ENCODE measurements around the gene C2orf68.
"Not testable (repeated sequence)": the region's sequence is repeated elsewhere in the genome, so short reads cannot be mapped to it uniquely, and the experiment has no call there.

The C2orf68 gene

GRCh38 chr2:85579266-85579935, 32.5 kb downstream of the C2orf68 start:
- no peak for DNase-seq (ENCODE audit: low read depth in 1 of 2, low spot score in 1 of 2)
- in situ Hi-C loops (cut with HindIII; ENCODE audit: low pct_unique_long_range_greater_than_20kb, low sequenced_read_pairs) = no loop called here
- no peak for TF ChIP-seq JUND (IDR thresholded peaks at IDR 0.05; ENCODE audit: low read depth)

GRCh38 chr2:85578243-85579180, 33.4 kb downstream of the C2orf68 start:
- DNase-seq (ENCODE audit: low read depth in 1 of 2, low spot score in 1 of 2) = no peak
- in situ Hi-C loops (cut with HindIII; ENCODE audit: low pct_unique_long_range_greater_than_20kb, low sequenced_read_pairs) = no loop called here
- TF ChIP-seq JUND (IDR thresholded peaks at IDR 0.05; ENCODE audit: low read depth) = no peak

GRCh38 chr2:85577386-85578242, 34.3 kb downstream of the C2orf68 start, which contains the start of gene VAMP8:
Gene VAMP8 (plus strand): TSS chr2:85577586. CDS start chr2:85577647, 61 bp downstream.
- TF ChIP-seq JUND (IDR thresholded peaks at IDR 0.05; ENCODE audit: low read depth) = no peak
- in situ Hi-C loops (cut with HindIII; ENCODE audit: low pct_unique_long_range_greater_than_20kb, low sequenced_read_pairs) = no loop called here
- DNase-seq (ENCODE audit: low read depth in 1 of 2, low spot score in 1 of 2) = peak; percentile 69 to 86

- TF ChIP-seq JUND (IDR thresholded peaks at IDR 0.05; ENCODE audit: low read depth) = no peak
- DNase-seq (ENCODE audit: low read depth in 1 of 2, low spot score in 1 of 2) = no peak
These were observed 34.8 kb downstream of the C2orf68 start for GRCh38 chr2:85577063-85577385.

GRCh38 chr2:85575739-85576138, 36.1 kb downstream of the C2orf68 start:
- in situ Hi-C loops (cut with HindIII; ENCODE audit: low pct_unique_long_range_greater_than_20kb, low sequenced_read_pairs) = no loop called here
- no peak for DNase-seq (ENCODE audit: low read depth in 1 of 2, low spot score in 1 of 2)
- no peak for TF ChIP-seq JUND (IDR thresholded peaks at IDR 0.05; ENCODE audit: low read depth)

More at GRCh38 chr2:85577063-85577385, 34.8 kb downstream of the C2orf68 start:
- in situ Hi-C loops (cut with HindIII; ENCODE audit: low pct_unique_long_range_greater_than_20kb, low sequenced_read_pairs) = no loop called here

- in situ Hi-C loops (cut with HindIII; ENCODE audit: low pct_unique_long_range_greater_than_20kb, low sequenced_read_pairs) = no loop called here
These were observed 45.6 kb downstream of the C2orf68 start for GRCh38 chr2:85566265-85566664.

GRCh38 chr2:85564144-85564563, 47.7 kb downstream of the C2orf68 start:
- TF ChIP-seq JUND (IDR thresholded peaks at IDR 0.05; ENCODE audit: low read depth) = no peak
- in situ Hi-C loops (cut with HindIII; ENCODE audit: low pct_unique_long_range_greater_than_20kb, low sequenced_read_pairs) = no loop called here
- no peak for DNase-seq (ENCODE audit: low read depth in 1 of 2, low spot score in 1 of 2)

More at GRCh38 chr2:85566265-85566664, 45.6 kb downstream of the C2orf68 start:
- TF ChIP-seq JUND (IDR thresholded peaks at IDR 0.05; ENCODE audit: low read depth) = no peak
- no peak for DNase-seq (ENCODE audit: low read depth in 1 of 2, low spot score in 1 of 2)

- peak; percentile 58 to 92 for DNase-seq (ENCODE audit: low read depth in 1 of 2, low spot score in 1 of 2)
- TF ChIP-seq JUND (IDR thresholded peaks at IDR 0.05; ENCODE audit: low read depth) = no peak
- in situ Hi-C loops (cut with HindIII; ENCODE audit: low pct_unique_long_range_greater_than_20kb, low sequenced_read_pairs) = no loop called here
These were observed 50.3 kb downstream of the C2orf68 start, which contains the start of gene GGCX for GRCh38 chr2:85561280-85562212. Gene GGCX (minus strand): TSS chr2:85561493. CDS start chr2:85561428, 65 bp downstream.

- in situ Hi-C loops (cut with HindIII; ENCODE audit: low pct_unique_long_range_greater_than_20kb, low sequenced_read_pairs) = no loop called here
- DNase-seq (ENCODE audit: low read depth in 1 of 2, low spot score in 1 of 2) = no peak
- TF ChIP-seq JUND (IDR thresholded peaks at IDR 0.05; ENCODE audit: low read depth) = no peak
These were observed 51.0 kb downstream of the C2orf68 start for GRCh38 chr2:85560812-85561279.

GRCh38 chr2:85560403-85560726, 51.5 kb downstream of the C2orf68 start:
- DNase-seq (ENCODE audit: low read depth in 1 of 2, low spot score in 1 of 2); in situ Hi-C loops (cut with HindIII; ENCODE audit: low pct_unique_long_range_greater_than_20kb, low sequenced_read_pairs): not testable (repeated sequence)

GRCh38 chr2:85558160-85558559, 53.7 kb downstream of the C2orf68 start:
- in situ Hi-C loops (cut with HindIII; ENCODE audit: low pct_unique_long_range_greater_than_20kb, low sequenced_read_pairs) = no loop called here
- no peak for TF ChIP-seq JUND (IDR thresholded peaks at IDR 0.05; ENCODE audit: low read depth)

More at GRCh38 chr2:85558160-85558559, 53.7 kb downstream of the C2orf68 start:
- DNase-seq (ENCODE audit: low read depth in 1 of 2, low spot score in 1 of 2) = no peak
